Chondrocyte (in vitro differentiated cells): ENCODE measurements around the gene ANGPTL7. TPM values are rescaled to one million over a fixed set of nuclear protein-coding genes. Genes with fewer than 3 reads are reported as not detected.

Source experiments
- DNase-seq: peaks from one replicate; pipeline ENCODE4 v3.0.0; 2021; ENCODE audit warnings: mixed read lengths, low spot score
- H3K27ac Mint-ChIP-seq: one replicate; pipeline ENCODE4 v1.8.0; 2021; ENCODE audit warnings: mild to moderate bottlenecking, moderate library complexity, mixed read lengths; ENCODE audit not compliant: unreplicated experiment
- H3K27me3 Mint-ChIP-seq: 2 replicates; pipeline ENCODE4 v1.8.0; 2021; ENCODE audit warnings: low read depth, mixed read lengths
- H3K36me3 Mint-ChIP-seq: 2 replicates; pipeline ENCODE4 v1.8.0; 2021; ENCODE audit warnings: low read depth, mixed read lengths
- H3K4me1 Mint-ChIP-seq: 2 replicates; pipeline ENCODE4 v1.8.0; 2021; ENCODE audit warnings: low read depth, mild to moderate bottlenecking, mixed read lengths
- H3K4me3 Mint-ChIP-seq: one replicate; pipeline ENCODE4 v1.8.0; 2021; ENCODE audit warnings: mild to moderate bottlenecking, moderate library complexity, mixed read lengths; ENCODE audit not compliant: unreplicated experiment
- H3K9me3 Mint-ChIP-seq: 2 replicates; pipeline ENCODE4 v1.8.0; 2021; ENCODE audit warnings: low read depth, mixed read lengths
- CTCF ChIP-seq: fragments of 200-600 bp; sonication (generic); IDR thresholded peaks from 2 replicates; pipeline ENCODE4 v1.5.0; 2021; ENCODE audit warnings: antibody characterized with exemption, mild to moderate bottlenecking, moderate library complexity
- total RNA-seq: library from RNA; stranded (reverse); gene quantifications from 3 replicates; pipeline ENCODE4 v1.2.1, GENCODE V29; 2021

ANGPTL7 gene
- total RNA-seq, 1 donor from 2014 or later: not detected

- H3K4me3 Mint-ChIP-seq: no peak overlapping the region
- no peaks in the 10 kb centered on the region for H3K27me3 Mint-ChIP-seq
- H3K27ac Mint-ChIP-seq: no peak overlapping the region
- H3K9me3 Mint-ChIP-seq: no peaks in the 10 kb centered on the region
- no peak for DNase-seq
- peaks cover 51% of the 10 kb centered on the region for H3K36me3 Mint-ChIP-seq
- H3K4me1 Mint-ChIP-seq: no peaks in the 10 kb centered on the region
- TF ChIP-seq CTCF: no peak
Observed at GRCh38 chr1:11211925-11212587, 22.9 kb downstream of the ANGPTL7 start.

- no peak overlapping the region for H3K27ac Mint-ChIP-seq
- TF ChIP-seq CTCF: no peak
- H3K9me3 Mint-ChIP-seq: no peaks in the 10 kb centered on the region
- no peak for DNase-seq
- H3K36me3 Mint-ChIP-seq: peaks cover 49% of the 10 kb centered on the region
- no peaks in the 10 kb centered on the region for H3K4me1 Mint-ChIP-seq
- no peak overlapping the region for H3K4me3 Mint-ChIP-seq
- H3K27me3 Mint-ChIP-seq: no peaks in the 10 kb centered on the region
Observed at GRCh38 chr1:11214698-11215380, 25.7 kb downstream of the ANGPTL7 start.

- Mint-ChIP-seq H3K4me3 (no peak overlapping the region), H3K36me3 (peaks cover 49% of the 10 kb centered on the region), H3K27ac (no peak overlapping the region), H3K4me1 (no peaks in the 10 kb centered on the region), H3K27me3 (no peaks in the 10 kb centered on the region), H3K9me3 (no peaks in the 10 kb centered on the region)
- DNase-seq: no peak
- no peak for TF ChIP-seq CTCF
Observed at GRCh38 chr1:11215381-11216005, 26.3 kb downstream of the ANGPTL7 start.

GRCh38 chr1:11216074-11216473 lies 26.9 kb downstream of the ANGPTL7 start:
- Mint-ChIP-seq H3K27ac (no peak overlapping the region), H3K27me3 (no peaks in the 10 kb centered on the region), H3K36me3 (peaks cover 46% of the 10 kb centered on the region), H3K4me3 (no peak overlapping the region), H3K9me3 (no peaks in the 10 kb centered on the region), H3K4me1 (no peaks in the 10 kb centered on the region)
- DNase-seq: no peak
- TF ChIP-seq CTCF: no peak

GRCh38 chr1:11227106-11228077 lies 38.2 kb downstream of the ANGPTL7 start:
- no peak for TF ChIP-seq CTCF
- Mint-ChIP-seq H3K36me3 (peaks cover 48% of the 10 kb centered on the region), H3K4me3 (no peak overlapping the region), H3K27ac (peak overlapping the region; percentile 14), H3K4me1 (peaks cover 6% of the 10 kb centered on the region), H3K9me3 (no peaks in the 10 kb centered on the region), H3K27me3 (no peaks in the 10 kb centered on the region)
- no peak for DNase-seq
